NCI-H1105 treated with DMSO at 0.1 percent for 48 hours (cell line): Measurements from ENCODE around the gene REEP1.
"Not testable (repeated sequence)": the region's sequence is repeated elsewhere in the genome, so short reads cannot be mapped to it uniquely, and the experiment has no call there.

Experiments used
- DNase-seq: peaks from one replicate; lab custom pipeline; 2025; lab: John Stamatoyannopoulos, UW

REEP1 gene

DNA sequence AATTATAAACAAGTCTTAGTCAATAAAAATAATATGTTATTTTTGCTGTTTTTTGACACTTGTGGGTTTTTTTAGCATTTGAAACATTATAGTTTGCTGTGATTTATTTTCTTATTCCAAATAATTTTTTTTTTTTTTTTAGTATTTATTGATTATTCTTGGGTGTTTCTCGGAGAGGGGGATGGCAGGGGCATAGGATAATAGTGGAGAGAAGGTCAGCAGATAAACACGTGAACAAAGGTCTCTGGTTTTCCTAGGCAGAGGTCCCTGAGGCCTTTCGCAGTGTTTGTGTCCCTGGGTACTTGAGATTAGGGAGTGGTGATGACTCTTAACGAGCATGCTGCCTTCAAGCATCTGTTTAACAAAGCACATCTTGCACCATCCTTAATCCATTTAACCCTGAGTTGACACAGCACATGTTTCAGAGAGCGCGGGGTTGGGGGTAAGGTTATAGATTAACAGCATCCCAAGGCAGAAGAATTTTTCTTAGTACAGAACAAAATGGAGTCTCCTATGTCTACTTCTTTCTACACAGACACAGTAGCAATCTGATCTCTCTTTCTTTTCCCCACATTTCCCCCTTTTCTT lies 8.5 kb upstream of the REEP1 start:
- not testable (repeated sequence) for DNase-seq

DNA sequence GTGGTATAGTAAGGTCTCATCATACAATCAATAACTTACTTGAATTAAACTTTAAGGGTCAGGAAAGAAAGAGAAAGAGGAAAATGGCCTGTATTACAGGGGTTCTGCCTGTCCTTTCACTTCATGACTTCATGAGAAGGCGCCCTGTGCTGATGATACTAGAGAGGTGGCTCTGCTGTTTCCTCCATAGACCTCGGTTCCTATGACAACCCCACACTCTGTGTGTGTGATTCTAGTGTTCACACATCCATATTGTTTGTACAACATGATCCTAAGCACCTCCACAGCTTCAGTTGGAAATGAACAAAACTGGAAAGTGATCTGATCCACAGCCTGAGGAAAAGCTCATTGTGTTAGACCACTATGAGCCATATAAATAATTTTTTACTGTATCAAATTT lies 7.0 kb upstream of the REEP1 start:
- DNase-seq = no peak

DNA sequence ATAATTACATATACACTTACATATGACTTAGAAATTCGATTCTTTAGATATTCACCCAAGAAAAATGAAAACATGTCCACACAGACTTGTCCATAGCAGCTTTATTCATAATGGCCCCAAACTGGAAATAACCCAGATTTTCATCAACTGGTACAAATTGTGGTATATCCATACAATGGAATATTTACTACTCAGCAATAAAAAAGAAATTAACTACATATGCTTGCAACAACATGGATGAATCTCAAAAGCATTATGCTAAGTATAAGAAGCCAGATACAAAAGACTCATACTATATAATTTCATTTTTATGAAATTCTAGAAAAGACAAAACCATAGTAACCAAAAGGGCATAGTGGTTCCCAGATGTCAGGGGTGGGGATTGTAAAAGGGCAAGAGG lies 5.1 kb upstream of the REEP1 start:
- no peak for DNase-seq

DNA sequence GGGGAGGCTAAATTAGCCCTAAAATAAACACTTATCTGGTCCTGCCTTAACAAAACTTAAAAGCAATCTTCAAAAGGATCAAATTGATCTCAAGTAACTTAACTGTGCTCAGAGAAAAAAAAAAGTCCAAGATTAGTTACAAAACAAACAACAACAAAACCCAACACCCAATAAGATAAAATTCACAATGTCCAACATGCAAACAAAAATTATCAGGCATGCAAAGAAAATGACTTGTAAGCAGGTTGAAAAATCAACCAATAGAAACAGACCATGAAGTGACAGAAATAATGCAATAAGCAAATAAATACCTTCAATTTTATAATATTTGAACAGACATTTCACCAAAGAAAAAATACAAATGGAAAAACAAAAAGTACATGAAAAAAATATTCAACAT lies 4.0 kb upstream of the REEP1 start:
- no peak for DNase-seq

DNA sequence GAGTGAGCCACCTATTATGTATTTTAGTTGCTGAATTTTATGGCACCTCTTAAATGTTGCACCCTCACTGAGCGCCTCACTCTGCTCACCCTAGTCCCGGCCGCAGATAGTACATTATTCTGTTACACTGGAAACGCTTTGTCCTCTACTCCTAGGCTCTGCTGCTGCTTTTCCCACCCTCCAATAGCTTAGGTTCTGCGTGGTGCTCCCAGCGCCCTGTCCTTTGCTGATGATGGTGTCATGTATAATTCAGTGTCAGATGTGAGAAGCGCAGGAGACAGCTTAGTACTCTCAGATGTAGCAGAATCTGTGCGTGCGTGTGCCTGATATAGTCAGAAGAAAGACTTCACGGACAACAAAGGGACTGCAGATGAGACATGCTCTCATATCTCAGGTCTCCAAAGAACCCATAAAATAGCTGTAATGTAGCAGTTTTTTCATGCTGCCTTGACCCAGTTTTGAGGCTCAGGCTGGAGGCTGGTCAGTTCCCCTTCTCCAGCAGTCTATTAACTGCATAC lies 1.4 kb upstream of the REEP1 start:
- DNase-seq = no peak

DNA sequence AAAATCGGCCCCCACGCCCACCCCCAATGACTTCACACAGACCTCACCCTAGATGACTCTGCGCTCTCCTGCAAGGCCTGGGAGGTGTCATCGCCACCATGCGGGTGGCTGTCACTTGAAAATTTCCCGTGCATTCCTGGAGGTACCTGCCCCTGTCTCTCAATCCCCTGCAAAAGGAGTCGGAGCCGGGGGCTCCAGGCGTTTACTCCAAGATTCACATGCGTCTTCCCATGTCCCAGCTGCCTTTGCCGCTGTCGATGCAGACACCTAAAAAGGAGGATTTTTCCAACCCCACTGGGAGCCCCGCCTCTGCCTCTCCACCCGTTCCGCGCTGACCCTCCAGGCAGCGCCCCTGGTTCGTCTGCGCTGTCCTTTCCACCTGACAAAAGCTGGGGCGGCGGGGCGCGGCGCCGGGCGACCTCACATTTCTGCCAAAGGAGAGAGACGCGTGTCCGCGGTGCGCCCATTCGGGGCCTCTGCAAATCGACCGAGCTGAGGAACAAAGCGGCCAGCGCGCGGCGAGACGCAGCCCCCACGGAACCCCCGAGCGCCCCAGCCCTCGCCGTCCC lies 667 bp downstream of the REEP1 start:
- DNase-seq = no peak

DNA sequence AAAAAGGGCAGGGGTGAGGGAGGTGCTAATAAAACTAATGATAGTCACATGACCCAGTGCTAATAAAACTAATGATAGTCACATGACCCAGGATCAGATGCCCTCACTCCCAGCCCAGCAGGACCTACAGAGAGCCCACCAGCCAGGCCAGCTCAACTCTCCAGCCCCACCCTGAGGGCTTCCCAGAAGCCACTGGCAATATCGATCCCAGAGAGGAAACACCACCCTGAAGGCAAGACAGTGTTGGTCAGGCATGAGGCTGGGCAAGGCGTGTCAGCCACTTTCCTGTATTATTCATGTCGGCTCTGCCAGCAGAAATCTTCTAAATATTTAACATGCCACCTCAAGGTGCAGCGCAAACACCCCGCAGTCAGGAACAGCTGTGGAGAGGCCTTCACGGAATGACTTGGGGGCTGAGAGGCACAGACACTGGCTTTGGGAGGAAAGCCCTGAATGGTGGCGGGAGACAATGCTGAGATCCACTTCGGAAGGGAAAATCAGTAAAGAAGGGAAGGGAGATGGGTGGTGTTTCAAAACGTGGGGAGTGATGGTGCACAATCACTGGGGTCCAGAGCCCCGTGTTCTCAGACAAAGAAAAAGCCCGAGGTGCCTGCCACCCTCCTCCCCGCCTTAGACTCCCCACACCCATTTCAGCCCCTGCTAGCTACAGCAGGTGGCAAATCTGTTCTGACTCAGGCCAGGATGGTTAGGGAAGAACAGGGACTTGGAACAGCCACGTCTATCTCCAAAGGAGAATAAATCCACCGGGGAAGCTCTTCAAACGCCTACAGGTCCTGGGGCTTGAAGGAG lies 1.4 kb downstream of the REEP1 start:
- DNase-seq = no peak

DNA sequence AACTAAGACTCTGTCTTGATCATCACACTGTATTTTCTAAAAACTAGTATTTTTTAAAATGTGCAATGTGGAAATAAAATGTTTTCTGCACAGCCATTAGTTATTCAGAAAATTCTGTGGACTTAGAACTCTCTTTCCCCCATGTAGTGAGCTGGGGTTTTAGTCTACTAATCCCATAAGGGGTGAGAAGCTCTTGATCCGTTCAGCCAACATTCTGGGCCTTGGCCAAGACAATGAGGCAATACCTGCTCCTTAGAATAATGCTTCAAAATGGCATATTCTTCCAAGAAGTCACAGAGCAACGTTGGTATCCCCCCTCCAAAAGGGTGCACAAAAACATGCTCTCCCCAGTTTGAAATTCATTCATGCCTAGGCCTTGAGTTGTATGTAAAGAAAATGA lies 4.0 kb downstream of the REEP1 start:
- no peak for DNase-seq

DNA sequence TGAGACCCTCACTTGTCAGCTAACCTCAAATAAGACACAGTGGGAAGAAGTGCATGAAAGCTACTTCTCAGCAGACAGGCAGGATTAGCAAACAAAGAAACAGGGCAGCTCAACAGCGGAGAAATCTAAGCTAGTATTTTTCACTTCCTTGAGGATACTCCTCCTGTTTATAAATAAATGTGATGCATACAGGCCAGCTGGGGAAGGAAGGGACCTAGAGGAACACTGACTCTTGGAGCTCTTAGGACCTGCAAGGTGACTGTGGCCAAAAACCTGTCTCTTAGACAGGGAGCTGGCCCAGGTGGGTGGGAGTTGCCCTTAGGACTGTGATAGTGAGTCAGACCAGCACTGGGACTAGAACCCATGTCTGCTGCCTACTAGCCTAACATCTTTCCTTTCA lies 4.8 kb downstream of the REEP1 start:
- DNase-seq = no peak

DNA sequence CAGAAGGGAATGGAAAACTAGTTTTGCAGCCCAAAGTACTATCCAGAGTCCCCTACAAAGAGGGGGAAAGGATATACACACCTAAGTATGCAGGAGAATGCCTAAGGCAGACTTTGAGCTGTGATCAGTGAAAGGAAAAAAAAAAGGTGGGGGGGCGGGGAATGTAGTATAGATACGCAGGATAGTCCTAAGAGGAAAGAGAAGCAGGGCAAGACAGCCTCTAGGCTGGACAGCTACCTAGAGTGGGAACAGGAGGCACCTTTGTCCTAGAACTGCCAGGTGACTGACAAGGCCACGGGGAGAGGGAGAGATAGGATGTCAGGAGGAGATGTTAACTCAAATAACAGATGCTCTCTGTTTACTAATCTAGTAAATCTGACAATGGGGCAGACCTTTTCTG lies 6.0 kb downstream of the REEP1 start:
- no peak for DNase-seq

DNA sequence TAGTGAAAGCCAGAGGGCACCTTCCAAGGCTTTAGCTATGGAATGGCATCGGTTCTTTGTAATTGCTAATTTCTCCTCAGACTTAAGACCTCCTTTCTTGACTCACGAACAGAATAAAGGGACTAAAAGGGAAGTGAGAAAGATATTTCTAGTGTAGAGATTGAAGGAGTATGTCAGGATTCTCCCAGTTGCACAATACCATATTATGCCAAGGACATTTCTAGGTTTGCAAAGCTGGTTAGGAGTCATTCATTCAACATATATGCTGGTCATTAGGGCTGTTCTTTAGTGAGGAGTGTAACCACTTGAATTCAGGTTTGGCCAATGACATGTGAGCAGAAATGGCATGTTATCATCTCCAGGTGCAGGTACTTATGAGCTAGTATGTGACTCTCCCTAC lies 7.4 kb downstream of the REEP1 start:
- DNase-seq = no peak

DNA sequence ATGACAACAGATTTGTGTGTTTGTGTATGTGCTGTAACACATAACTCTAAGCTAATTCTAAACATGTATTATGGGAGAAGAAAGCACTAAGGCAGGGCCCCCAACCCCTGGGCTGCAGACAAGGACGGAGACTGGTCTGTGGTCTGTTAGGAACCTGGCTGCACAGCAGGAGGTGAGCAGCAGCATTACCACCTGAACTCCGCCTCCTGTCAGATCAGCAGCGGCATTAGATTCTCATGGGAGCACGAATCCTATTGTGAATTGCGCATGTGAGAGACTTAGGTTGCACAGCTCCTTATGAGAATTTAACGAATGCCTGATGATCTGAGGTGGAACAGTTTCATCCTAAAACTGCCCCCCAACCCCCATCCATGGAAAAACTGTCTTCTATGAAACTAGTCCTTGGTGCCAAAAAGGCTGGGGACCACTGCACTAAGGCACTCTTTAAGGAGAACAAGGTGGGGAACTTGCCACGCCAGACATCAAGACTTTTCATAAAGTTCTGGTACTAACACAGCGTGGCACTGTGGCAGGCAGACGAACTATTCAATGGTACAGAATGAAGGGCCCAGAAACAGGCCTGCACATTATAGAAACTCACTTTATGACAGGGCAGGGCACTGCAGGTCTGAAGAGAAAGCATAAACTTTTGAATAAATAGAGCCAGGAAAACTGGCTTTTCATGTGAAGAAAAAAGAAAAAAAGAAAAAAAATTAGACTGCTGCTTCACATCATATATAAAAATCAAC lies 14.0 kb downstream of the REEP1 start:
- no peak for DNase-seq

DNA sequence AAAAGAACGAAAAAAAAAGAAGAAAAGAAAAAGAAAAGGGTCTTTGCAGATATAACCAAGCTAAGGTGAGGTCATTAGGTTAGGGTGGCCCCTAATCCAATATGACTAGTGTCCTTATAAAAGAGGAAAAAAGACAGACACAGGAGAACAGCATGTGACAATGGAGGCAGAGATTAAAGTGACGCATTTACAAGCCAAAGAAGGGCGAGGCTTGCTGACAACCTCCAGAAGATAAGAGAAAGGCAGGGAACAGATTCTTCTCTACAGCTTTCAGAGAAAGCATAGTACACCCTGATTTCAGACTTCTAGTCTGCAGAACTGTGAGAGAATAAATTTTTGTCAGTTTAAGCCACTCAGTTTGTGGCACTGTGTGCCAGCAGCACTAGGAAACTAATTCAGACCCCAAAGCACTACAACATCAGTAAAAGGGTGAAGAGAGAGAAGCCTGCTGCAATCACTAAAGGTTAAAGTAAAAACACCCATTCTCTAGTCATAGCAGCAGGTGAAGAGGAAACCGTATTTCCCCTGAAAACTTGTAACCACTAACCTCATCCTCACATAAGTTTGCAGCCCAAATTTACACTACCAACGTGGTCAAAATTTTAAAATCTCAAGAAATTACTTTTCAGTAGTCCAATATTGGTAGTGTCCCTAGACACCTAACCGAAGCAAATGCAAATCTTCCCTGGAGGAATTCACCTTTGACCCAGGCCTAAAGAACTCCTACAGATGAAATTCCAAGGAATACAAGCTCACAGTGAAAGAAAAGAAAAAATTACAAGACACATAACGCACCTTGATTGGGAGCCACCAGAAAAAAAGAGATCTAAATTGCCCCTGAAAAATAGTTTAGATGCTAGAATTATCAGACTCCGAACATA lies 17.5 kb downstream of the REEP1 start:
- no peak for DNase-seq

DNA sequence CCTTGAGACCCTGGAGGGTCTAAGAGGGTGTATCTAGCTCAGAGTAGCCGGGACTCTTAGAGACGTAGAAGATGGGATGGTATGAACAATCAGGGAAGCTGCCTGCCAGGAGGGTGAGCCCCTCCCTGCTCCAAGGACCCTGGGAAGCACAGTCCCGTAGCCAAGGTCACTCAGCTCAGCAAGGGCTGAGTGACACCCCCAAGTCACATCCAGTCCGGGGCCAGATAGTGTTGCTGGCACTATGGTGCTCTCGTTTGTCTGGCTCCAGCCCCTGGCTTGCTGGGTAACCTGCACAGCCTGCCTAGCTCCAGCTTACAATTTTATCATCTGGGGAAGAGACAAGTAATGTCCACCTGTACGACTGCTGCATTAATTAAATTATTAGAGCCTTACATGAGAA lies 22.3 kb downstream of the REEP1 start:
- no peak for DNase-seq

DNA sequence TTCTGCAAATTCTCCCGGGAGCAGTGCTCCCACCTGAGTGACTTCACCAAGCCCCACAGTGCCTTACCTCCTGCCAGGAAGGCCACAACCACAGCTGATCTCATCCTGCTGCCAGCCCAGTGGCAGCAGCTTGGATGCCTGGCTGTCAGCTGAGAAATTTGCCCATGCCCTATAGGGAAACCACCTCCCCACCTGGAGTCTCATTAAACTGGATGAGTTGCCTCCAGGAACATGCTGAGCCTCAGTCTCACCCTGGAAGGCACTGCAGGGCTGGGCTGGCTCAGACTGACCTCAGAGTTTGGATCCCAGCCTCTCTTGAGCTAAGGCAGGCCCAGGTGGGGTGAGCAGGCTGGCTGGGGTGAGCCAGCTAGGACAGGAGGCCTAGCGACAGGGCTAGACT lies 23.3 kb downstream of the REEP1 start:
- DNase-seq = no peak

DNA sequence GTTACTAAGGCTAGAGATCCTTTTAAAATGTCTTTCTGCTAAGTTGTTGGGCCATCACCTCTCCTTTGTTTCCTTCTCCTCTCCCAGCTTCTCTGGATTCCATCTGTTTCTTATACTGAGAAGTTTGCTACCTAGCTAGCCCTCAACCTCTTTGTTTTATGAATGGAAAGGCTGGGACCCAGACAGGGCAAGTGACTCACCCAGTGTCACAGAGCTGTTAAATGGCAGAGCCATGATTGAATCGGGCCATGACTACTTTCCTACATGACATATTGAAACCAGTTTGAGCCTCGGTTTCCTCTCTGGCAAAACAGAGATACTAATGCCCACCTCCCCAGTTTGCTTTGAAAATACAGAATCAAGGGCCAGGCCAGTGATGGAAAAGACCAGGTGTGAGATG lies 24.1 kb downstream of the REEP1 start:
- no peak for DNase-seq

DNA sequence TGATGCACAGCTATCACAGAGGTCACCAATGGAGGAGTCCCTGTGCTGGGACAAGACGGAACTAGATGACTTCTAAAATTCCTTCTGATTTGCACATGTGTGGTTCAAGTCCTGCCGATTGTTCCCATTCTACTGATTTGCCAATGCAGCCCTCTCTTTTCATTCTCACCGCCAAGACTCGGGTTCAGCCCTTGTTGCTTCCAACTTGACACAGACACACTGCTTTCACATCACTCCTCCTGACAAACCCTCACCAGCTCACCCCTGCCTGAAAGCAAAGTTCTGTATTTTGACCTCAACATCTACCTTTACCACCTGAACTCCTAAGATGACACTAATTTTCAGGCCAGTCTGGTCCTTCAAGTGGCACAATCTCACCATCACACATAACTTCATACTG lies 25.5 kb downstream of the REEP1 start:
- no peak for DNase-seq

DNA sequence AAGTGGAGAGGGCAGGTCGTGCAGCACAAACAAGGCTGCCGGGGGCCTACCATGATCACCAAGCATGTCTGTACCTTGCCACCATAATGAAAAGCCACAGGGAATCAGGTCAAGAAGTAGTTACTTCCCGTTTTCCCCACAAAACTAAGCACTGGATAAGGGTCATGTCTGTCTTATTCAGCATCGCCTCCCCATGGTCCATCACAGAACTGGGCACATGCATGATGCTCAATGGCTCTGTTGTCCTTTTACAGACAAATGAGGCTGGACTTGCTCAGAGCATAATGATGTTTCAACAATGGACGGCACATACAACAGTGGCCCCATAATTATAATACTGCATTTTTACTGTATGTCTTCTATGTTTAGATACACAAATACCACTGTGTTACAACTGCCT lies 27.5 kb downstream of the REEP1 start:
- no peak for DNase-seq

DNA sequence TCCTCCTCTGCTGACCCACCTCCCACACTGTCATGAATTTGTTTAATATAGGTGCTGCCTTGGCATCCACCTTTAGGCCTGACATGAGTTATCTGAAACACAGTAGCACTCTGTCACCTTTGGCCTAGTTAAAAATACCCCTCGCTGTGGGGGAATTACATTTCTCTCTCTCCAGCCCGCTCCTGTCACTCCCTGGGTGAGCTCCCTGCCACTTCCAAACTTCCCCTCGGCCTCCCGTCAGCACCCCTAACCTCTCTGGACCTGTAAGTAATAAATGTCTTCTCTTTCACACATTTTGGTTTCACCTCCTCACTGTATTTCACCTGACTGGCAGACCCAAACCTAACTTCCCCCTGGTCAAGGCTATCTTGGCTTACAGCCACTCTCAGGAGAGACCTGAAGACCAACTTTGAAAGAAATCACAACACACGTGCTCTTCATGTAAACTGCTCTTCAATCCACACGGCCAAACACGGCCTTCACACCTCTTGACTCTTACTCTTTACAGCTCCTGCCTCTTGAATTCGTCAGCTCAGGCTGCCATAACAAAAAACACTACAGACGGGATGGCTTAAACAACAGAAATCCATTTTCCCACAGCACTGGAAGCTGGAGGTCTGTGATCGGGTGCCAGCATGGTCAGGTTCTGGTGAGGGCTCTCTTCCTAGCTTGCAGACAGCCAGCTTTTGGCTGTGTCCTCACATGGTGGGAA lies 28.3 kb downstream of the REEP1 start:
- DNase-seq = no peak

DNA sequence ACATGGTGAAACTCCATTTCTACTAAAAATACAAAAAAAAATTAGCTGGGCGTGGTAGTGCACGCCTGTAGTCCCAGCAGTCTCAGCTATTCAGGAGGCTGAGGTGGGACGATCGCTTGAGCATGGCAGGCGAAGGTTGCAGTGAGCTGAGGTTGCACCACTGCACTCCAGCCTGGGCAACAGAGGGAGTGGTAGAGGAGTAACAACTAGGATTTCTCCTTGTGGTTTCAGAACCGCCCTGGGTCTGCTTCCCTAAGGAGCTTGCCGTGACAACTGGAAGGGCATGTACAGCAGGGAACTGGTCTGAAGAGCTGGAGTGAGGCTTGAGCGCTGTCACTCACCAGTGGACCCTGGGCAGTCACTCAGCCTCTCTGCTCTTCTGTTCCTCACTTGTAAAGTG lies 29.1 kb downstream of the REEP1 start:
- no peak for DNase-seq

DNA sequence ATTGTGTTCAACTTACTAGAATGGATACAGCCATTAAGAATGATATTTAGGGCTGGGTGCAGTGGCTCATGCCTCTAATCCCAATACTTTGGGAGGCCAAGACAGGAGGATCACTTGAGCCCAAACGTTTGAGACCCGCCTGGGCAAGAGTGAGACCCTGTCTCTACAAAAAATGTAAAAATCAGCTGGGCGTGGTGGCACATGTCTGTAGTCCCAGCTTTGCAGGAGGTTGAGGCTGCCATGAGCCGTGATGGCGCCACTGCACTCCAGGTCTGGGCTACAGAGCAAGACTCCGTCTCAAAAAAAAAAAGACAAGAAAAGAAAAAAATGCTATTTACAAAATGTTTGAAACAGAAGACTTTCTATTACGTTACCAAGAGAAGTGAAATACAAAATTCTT lies 30.0 kb downstream of the REEP1 start:
- no peak for DNase-seq
